DMS53 treated with DMSO at 0.1 percent for 48 hours (cell line): ENCODE data around the gene DNAH9.
A peak's percentile ranks its signal among the peaks of the same experiment; 100 is the strongest.
"Not testable (repeated sequence)": the region's sequence is repeated elsewhere in the genome, so short reads cannot be mapped to it uniquely, and the experiment has no call there.

ENCODE experiments used
- DNase-seq: peaks from one replicate; lab custom pipeline; 2025; ENCODE audit not compliant: unreplicated experiment; lab: John Stamatoyannopoulos, UW

Gene DNAH9

DNA sequence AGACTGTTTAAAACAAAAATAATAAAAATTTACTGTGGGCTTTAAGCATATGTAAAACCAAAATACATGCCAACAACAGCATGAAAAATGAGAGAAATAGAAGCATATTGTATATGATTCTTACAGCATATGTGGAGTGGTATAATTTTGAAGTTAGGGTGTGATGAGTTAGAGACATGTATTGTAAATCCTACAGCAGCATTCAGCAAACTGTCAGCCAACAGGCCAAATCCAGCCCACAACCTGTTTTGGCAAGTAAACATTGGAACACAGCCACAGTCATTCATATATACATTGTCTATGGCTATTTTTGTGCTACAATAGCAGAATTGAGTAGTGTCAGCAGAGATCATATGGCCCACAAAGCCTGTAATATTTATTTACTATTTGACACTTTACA, 356.7 kb downstream of the DNAH9 start:
- DNase-seq = no peak

DNA sequence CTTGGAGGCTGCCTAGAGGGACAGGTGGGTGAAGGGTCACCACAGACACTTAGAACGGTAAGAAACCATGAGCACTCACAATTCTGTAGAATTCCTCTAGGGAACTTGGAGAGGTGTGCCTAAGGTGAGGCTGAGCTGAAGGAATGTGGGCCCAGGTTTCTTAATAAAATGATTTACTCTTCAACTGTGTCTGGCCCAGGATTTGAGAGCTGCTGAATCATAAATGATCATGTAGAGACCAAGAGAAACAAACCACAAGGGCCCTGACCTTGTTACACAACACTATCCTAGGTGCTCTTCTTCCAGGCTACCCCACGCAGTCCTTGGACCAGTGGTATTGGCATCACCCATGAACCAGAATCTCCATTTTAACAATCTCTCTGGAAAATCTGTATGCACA, 371.3 kb downstream of the DNAH9 start:
- DNase-seq = no peak

DNA sequence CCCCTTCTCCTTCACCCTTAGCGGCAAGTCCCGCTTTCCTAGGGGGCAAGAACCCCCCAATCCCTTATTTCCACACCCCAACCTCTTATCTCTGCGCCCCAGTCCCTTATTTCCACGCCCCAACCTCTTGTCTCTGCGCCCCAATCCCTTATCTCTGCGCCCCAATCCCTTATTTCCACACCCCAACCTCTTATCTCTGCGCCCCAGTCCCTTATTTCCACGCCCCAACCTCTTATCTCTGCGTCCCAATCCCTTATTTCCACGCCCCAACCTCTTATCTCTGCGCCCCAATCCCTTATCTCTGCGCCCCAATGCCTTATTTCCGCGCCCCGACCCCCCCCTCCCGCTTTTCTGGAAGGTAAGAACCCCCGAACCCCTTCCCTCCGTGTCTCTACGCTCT, 374.5 kb downstream of the DNAH9 start:
- not testable (repeated sequence) for DNase-seq

DNA sequence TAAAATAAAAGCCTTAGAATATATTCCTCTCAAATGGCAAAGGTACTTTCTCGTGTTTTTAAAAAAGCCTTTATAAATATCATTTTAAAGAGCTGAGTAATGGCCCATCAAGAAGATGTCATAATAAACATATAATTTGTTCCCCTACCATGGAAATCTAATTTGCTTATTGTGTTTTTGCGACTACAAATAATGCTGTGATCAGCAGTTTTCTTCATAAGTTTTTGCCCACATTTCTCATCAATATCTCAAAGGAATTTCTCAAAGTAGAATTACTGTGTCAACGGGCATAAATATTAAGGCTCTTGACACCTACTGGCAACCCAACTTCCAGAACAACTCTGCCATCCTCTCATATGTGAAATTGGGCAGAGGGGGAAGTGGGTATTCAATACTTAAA, 381.5 kb downstream of the DNAH9 start:
- DNase-seq = no peak

DNA sequence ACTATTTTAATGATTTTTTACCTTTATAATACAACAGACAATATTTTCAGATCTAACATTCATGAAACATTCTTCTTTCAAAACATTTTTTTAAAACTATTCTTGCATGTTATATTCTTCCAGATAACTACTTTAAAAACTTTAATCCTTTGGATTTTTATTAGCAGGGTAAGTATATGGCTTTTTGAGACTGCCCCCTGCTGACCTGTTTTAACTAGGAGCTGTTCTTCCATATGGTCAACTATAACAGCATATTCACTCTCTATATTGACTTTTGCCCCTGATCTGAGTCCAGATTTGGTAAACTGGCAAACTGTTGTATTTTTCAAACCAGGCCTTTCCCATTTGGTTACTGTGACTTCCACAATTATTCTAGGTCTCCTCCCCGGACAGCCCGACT, 382.5 kb downstream of the DNAH9 start:
- DNase-seq = no peak

DNA sequence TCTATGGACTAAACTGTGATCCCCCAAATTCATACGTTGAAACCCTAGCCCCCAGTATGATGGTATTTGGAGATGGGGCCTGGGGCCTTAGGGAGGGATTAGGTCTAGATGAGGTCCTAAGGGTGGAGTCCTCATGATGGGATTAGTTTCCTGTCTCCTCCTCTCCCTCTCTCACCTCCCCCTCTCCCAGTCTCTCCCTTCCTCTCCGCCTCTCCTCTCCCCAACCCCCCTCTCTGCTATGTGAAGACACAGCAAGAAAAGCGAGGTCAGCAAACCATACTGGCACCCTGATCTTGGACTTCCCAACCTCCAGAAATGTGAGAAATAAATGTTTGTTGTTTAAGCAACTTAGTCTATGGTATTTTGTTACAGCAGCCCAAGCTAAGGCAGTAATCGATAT, 383.6 kb downstream of the DNAH9 start:
- DNase-seq = no peak

DNA sequence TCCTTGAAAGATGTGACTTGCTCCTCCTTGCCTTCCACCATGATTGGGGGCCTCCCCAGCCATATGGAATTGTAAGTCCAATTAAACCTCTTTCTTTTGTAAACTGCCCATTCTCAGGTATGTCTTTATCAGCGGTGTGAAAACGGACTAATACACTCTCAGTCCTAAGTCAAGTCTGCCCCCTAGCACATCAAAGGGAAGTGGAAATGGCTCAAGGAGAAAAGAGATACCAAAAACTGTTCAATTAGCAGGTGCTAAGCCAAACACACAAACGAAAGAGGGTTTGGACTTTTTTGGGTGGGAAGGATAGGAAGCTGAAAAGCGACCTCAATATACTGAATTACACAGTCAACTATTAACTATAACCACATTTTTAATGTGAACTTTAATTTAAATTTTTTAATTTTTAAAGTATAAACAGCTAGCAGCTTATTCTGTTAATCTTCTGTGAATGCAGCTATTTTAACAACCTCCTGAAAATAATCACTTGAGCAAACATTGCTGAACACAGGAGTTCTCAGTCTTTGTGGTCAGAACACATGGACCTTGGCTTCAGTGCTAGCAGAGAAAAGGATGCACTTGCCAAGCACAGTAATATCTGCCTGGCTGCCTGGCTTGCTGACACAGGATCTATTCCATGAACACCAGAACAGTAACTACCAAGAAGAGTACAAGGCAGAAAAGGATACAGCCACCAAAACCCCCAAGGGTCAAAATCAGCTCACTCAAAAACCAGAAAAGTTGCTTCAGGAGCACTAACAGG, 388.1 kb downstream of the DNAH9 start:
- DNase-seq = no peak

DNA sequence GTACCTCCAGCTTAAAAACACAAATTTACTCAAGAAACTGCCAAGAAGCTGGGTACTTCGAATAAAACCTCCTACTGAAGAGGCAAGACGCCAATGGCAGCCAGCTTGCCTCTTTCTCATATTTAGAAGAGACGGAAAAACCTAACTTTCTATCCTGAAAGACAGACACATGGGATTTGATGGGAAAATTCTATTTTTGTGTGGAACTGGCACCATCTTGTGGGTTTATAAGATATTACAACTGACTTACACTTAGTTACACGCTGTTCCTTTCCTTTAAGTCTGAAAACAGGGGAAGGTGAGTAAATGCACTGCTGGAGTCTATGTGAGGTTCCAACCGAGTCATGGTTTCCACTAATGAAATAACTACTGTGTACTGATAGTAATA, 388.7 kb downstream of the DNAH9 start:
- peak; percentile 4 for DNase-seq

DNA sequence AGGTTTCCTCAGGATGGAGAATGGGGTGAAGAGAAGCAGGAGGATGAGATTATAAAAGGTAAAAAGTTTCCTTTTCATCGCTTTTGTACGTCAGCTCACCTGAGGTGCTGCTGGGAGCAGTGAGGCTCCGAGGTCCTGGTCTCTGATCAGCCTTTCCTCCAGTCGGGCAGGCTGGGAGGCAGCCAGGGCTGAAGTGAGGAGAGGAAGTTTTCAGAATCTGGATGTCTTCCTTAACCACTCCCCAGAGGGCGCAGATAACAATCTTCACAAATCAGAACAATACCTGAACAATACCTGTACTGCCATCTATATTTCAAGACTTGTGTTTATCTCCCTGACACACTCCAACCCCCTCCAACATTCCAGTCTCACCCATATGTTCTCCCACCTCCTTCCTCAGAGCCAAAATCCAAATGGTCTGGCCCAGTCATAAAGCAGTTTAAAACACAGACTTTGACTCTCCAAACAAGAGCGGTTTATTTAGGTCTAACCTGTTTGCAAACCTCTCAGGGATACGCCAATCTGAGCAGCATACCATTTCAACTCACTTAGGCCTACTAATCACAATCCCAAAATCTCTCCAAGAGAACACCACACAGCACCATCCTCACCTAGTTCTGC, 392.2 kb downstream of the DNAH9 start:
- DNase-seq = no peak

DNA sequence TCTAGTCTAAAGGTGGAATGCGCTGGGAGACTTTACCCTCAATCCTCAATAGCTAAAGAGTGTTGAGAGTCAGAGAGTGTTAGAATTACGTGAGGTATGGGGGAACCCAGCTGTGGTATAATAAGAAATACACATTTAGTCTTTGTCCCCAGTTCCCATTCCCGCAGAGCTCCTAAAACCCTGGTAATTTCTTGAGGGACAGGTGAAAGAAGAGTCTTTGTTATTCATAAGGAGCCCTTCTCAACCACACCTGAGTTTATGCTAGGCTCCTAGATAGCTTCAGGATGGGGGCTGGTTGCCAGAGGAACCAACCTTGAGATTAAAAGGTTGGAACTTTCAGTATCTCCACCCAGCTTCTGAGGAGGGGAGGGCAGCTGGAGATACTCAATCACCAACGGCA, 393.2 kb downstream of the DNAH9 start:
- no peak for DNase-seq

DNA sequence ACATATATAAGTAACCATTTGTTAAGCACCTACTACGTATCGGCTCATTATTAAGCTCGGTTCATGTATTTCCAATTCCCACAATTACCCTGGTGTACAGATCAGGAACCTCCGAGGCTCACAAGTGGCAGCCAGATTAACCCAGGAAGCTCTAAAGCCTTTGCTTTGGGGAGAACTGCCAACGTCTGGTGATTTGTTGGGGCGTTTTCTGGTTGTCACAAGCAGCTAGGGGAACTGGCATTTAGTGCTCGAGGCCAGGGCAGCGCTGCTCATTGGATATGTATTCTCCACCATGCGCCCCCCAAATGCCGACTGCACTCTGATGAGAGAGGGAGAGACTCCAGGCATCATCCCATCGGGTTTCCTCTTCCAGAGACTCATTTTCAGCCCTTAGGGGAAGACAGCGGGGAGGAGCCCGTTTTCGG, 398.5 kb downstream of the DNAH9 start:
- DNase-seq = no peak

DNA sequence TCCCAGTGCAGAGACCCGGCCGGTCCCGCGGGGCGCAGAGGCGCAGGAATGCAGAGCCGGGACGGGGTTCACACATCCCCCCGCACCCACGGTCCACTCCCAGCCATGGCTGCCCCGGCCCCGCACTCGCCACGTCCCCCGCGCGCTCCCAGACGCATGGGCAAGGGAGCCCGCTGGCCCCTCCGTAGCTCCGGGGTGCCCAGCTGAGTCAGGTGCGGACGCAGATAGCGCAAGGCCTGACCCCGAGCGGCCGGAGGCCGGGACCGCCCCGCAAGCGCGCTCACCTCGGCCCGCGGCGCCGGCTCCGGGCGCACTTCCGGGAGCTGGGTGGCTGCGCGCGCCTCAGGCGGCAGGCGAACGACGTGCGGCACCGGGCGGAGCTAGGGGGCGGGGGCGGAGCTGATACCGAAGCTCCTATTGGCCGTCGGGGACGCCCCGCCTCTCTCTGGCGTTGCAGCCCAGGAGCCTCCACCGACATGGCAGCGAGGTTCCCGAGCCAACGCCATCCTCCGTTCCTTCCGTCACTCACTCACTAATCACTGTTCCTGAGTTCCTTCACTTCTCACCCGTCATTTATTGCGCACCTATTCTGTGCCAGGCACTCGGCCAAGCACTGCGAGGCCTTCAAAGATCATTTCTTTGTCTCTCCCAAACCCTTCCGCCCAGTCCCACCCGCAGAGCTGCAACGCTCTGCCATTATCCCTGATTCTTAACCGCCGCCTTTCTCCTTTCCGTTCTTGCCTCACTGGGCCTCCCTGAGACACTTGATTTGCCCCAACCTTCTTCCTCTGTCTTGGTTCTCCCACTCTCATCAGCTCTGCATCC, 399.1 kb downstream of the DNAH9 start, which contains the start of gene ZNF18:
Gene ZNF18, minus strand, starts transcription at position 329 of the 825 bp plus-strand sequence. CDS start 4,646 bp downstream, outside the sequence.
- peak; percentile 40 for DNase-seq

DNA sequence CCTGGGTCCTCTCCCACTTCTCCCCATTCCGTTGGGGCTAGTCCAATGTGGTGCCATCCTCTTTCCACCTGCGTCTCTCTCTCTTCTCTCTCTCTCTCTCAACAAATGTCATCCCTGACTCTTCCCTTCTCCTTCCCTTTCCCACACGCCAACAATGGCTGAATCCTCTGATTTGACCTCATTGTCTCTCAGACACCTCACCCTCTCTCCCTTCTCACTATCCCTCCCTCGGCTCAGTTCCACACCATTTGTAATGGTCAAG, 399.6 kb downstream of the DNAH9 start:
- DNase-seq = no peak

DNA sequence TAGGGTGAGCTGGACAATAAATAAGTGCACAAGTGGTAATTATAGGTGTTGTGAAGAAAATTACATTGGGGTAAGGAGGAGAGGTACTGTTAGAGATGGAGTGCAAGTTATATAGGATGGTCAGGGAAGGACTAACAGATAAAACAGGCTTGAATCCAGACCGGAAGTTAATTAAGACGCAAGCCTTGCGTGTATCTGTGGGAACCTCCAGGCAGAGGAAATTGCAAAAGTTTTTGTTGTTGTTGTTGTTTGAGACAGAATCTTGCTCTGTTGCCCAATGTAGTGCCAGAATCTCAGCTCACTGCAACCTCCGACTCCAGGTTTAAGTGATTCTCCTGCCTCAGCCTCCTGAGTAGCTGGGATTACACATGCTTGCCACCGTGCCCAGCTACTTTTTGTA, 401.4 kb downstream of the DNAH9 start:
- no peak for DNase-seq

DNA sequence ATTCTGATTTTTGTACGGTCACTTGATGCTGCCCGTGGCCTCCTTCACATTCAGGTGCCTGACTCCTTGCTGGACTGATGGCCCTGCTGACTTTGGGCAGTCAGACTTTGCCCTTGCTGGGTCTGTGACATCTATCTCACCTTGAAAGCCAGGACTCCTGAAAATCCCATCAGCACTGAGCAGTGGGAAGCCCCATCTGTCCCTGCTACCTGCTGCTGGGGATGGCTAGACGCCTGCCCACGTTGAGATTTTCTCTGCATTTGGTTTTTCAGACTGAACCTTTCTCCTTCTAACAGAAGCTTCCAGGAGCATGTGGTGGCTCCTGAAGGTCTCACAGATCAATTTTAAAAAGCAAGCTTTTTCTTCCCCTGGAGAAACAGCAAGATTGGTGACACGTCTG, 409.2 kb downstream of the DNAH9 start:
- DNase-seq = no peak
